Activated naive CD4-positive, alpha-beta T cell treated with anti-CD3 and anti-CD28 coated beads, Interleukin-2, amount 10 ng/mL, durations not matched to agents 7 days and 5 days (primary cell): Measurements from ENCODE around the gene NUDT16L1.

Source experiments
- CTCF ChIA-PET: fragments of 350-600 bp; sonication (Branson Sonifier 250); formaldehyde crosslinking; loops from one replicate; lab custom pipeline; 2021; ENCODE audit warnings: antibody characterized with exemption; lab: Charles Lee
- DNase-seq: peaks from one replicate; pipeline ENCODE4 v3.0.0-alpha.2; 2020
- H3K27ac Mint-ChIP-seq: one replicate; pipeline ENCODE4 v1.8.0; 2021; ENCODE audit warnings: mild to moderate bottlenecking, moderate library complexity, mixed read lengths
- H3K27me3 Mint-ChIP-seq: one replicate; pipeline ENCODE4 v1.8.0; 2021; ENCODE audit warnings: mild to moderate bottlenecking, mixed read lengths
- H3K36me3 Mint-ChIP-seq: one replicate; pipeline ENCODE4 v1.8.0; 2021; ENCODE audit warnings: mixed read lengths
- H3K4me1 Mint-ChIP-seq: one replicate; pipeline ENCODE4 v1.8.0; 2021; ENCODE audit warnings: mixed read lengths
- H3K4me3 Mint-ChIP-seq: one replicate; pipeline ENCODE4 v1.8.0; 2021; ENCODE audit warnings: mild to moderate bottlenecking, moderate library complexity, mixed read lengths
- H3K9me3 Mint-ChIP-seq: one replicate; pipeline ENCODE4 v1.8.0; 2021; ENCODE audit warnings: mixed read lengths

NUDT16L1 gene

DNA sequence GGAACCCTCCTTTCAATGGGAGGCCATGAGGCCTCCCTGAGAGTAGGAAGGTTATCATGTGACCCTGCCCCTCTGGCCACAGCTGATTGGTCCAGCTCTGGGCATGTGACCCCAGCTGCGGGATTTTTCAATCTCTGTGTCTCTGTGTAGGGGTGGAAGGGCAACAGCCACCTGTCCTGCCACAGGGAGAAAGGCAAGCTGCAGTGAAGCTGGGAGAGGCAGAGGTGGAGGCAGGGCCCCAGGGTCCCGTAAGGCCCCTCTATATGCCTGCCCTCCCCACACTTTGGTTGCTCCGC lies 51.9 kb downstream of the NUDT16L1 start:
- Mint-ChIP-seq H3K9me3 (no peaks in the 10 kb centered on the region), H3K27ac (no peak overlapping the region), H3K27me3 (peaks cover 19% of the 10 kb centered on the region), H3K4me3 (no peak overlapping the region), H3K4me1 (peaks cover 27% of the 10 kb centered on the region), H3K36me3 (no peaks in the 10 kb centered on the region)
- CTCF ChIA-PET = no interaction called here
- no peak for DNase-seq
